Measurements from ENCODE around the gene STRADB. TPM values are rescaled to one million over a fixed set of nuclear protein-coding genes. Genes with fewer than 3 reads are reported as not detected.
"Not testable (repeated sequence)": the region's sequence is repeated elsewhere in the genome, so short reads cannot be mapped to it uniquely, and the experiment has no call there.

The STRADB gene
- total RNA-seq, 1 donor from 2014 or later, result 109 TPM

DNA sequence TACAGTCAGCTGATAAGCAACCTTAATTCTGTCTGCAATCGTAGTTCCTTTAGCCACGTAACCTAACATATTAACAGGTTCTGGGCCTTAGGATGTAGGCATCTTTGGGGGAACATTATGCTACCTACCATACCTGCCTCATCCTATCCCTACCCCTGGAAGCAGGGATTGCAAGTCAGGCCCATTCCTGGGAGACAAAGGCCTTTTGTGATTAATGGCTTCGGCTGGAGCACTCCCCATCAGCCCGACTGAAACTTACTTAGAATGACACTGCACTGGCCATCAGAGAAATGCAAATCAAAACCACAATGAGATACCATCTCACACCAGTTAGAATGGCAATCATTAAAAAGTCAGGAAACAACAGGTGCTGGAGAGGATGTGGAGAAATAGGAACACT is 32.2 kb downstream of the STRADB start:
- H3K4me1 ChIP-seq (ENCODE audit: control insufficient read depth in 3 of 3, insufficient read depth in 3 of 3, low read length in 3 of 3); H3K9ac ChIP-seq (ENCODE audit: low read depth in 1 of 3, low read length in 3 of 3); H3K27ac ChIP-seq (ENCODE audit: low read depth, low read length); H3K9me3 ChIP-seq (ENCODE audit: control insufficient read depth in 3 of 3, low read length in 3 of 3); H3K4me3 ChIP-seq (ENCODE audit: low read length in 3 of 3); H3K27me3 ChIP-seq (ENCODE audit: control insufficient read depth in 3 of 3, insufficient read depth in 3 of 3, low read length in 3 of 3): not testable (repeated sequence)
- peaks cover 0 to 22% (median 8%) of the 10 kb centered on the region in 3 donors for H3K36me3 ChIP-seq (ENCODE audit: control insufficient read depth in 3 of 3, insufficient read depth in 3 of 3, low read length in 3 of 3)

DNA sequence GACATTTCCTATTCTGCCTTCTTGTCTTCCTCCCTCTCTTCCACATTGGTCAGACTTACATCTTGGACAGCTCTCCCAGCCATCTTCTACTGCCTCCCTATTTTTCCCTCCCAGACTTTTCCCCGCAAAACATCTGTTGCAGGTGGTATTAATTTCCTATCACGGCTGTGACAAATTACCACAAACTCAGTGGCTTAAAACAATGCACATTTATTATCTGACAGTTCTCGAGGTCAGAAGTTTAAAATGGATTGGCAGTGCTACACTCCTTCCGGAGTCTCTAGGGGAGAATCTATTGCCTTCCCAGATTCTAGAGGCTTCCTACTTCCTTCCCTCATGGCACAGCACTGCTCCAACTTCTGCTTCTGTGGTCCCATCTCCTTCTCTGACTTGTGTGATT is 33.3 kb downstream of the STRADB start:
- Histone ChIP-seq H3K4me1 (ENCODE audit: control insufficient read depth in 3 of 3, insufficient read depth in 3 of 3, low read length in 3 of 3) (no peaks in the 10 kb centered on the region), H3K9ac (ENCODE audit: low read depth in 1 of 3, low read length in 3 of 3) (no peak overlapping the region), H3K27ac (ENCODE audit: low read depth, low read length) (no peak overlapping the region), H3K9me3 (ENCODE audit: control insufficient read depth in 3 of 3, low read length in 3 of 3) (no peaks in the 10 kb centered on the region), H3K4me3 (ENCODE audit: low read length in 3 of 3) (no peak overlapping the region), H3K27me3 (ENCODE audit: control insufficient read depth in 3 of 3, insufficient read depth in 3 of 3, low read length in 3 of 3) (no peaks in the 10 kb centered on the region), H3K36me3 (ENCODE audit: control insufficient read depth in 3 of 3, insufficient read depth in 3 of 3, low read length in 3 of 3) (peaks cover 0 to 18% (median 4%) of the 10 kb centered on the region in 3 donors)

- Histone ChIP-seq H3K27me3 (ENCODE audit: control insufficient read depth in 3 of 3, insufficient read depth in 3 of 3, low read length in 3 of 3) (no peaks in the 10 kb centered on the region), H3K9ac (ENCODE audit: low read depth in 1 of 3, low read length in 3 of 3) (no peak overlapping the region), H3K4me1 (ENCODE audit: control insufficient read depth in 3 of 3, insufficient read depth in 3 of 3, low read length in 3 of 3) (no peaks in the 10 kb centered on the region), H3K4me3 (ENCODE audit: low read length in 3 of 3) (no peak overlapping the region), H3K36me3 (ENCODE audit: control insufficient read depth in 3 of 3, insufficient read depth in 3 of 3, low read length in 3 of 3) (no peaks in the 10 kb centered on the region), H3K9me3 (ENCODE audit: control insufficient read depth in 3 of 3, low read length in 3 of 3) (no peaks in the 10 kb centered on the region), H3K27ac (ENCODE audit: low read depth, low read length) (no peak overlapping the region)
These were observed 38.8 kb downstream of the STRADB start for GRCh38 chr2:201490291-201490690.

DNA sequence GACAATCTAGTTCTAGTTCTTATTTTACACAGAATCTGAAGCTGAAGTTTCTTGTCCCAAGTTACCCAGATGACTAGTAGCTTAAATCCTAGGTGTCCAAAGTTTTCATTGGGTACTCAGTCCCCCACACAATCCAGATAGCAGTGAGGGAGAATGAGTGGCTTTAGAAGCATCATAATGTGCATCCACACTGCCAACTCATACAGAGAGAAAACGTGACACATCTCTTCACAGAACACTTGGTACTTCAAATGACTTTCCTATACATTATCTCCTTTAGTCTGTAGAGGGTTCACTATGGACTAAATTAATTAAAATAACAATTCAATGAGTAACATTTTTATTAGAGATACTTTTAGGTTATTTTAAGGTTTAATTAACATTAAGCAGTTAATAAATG is 45.2 kb downstream of the STRADB start:
- Histone ChIP-seq H3K27ac (ENCODE audit: low read depth, low read length) (no peak overlapping the region), H3K36me3 (ENCODE audit: control insufficient read depth in 3 of 3, insufficient read depth in 3 of 3, low read length in 3 of 3) (peaks cover 0 to 3% (median 0%) of the 10 kb centered on the region in 3 donors), H3K9ac (ENCODE audit: low read depth in 1 of 3, low read length in 3 of 3) (no peak overlapping the region), H3K4me1 (ENCODE audit: control insufficient read depth in 3 of 3, insufficient read depth in 3 of 3, low read length in 3 of 3) (no peaks in the 10 kb centered on the region), H3K4me3 (ENCODE audit: low read length in 3 of 3) (no peak overlapping the region), H3K9me3 (ENCODE audit: control insufficient read depth in 3 of 3, low read length in 3 of 3) (no peaks in the 10 kb centered on the region), H3K27me3 (ENCODE audit: control insufficient read depth in 3 of 3, insufficient read depth in 3 of 3, low read length in 3 of 3) (no peaks in the 10 kb centered on the region)

GRCh38 chr2:201500534-201500933 is 49.0 kb downstream of the STRADB start:
- no peak overlapping the region for H3K27ac ChIP-seq (ENCODE audit: low read depth, low read length)
- no peaks in the 10 kb centered on the region for H3K27me3 ChIP-seq (ENCODE audit: control insufficient read depth in 3 of 3, insufficient read depth in 3 of 3, low read length in 3 of 3)
- H3K9me3 ChIP-seq (ENCODE audit: control insufficient read depth in 3 of 3, low read length in 3 of 3), result peaks cover 0 to 2% (median 2%) of the 10 kb centered on the region in 3 donors
- no peak overlapping the region for H3K9ac ChIP-seq (ENCODE audit: low read depth in 1 of 3, low read length in 3 of 3)
- H3K36me3 ChIP-seq (ENCODE audit: control insufficient read depth in 3 of 3, insufficient read depth in 3 of 3, low read length in 3 of 3), result peaks cover 0 to 3% (median 3%) of the 10 kb centered on the region in 3 donors
- H3K4me1 ChIP-seq (ENCODE audit: control insufficient read depth in 3 of 3, insufficient read depth in 3 of 3, low read length in 3 of 3), result no peaks in the 10 kb centered on the region
- H3K4me3 ChIP-seq (ENCODE audit: low read length in 3 of 3), result no peak overlapping the region

GRCh38 chr2:201502713-201503112 is 51.2 kb downstream of the STRADB start:
- Histone ChIP-seq H3K27me3 (ENCODE audit: control insufficient read depth in 3 of 3, insufficient read depth in 3 of 3, low read length in 3 of 3) (no peaks in the 10 kb centered on the region), H3K4me3 (ENCODE audit: low read length in 3 of 3) (no peak overlapping the region), H3K36me3 (ENCODE audit: control insufficient read depth in 3 of 3, insufficient read depth in 3 of 3, low read length in 3 of 3) (peaks cover 0 to 3% (median 3%) of the 10 kb centered on the region in 3 donors), H3K4me1 (ENCODE audit: control insufficient read depth in 3 of 3, insufficient read depth in 3 of 3, low read length in 3 of 3) (no peaks in the 10 kb centered on the region), H3K9me3 (ENCODE audit: control insufficient read depth in 3 of 3, low read length in 3 of 3) (peaks cover 0 to 2% (median 2%) of the 10 kb centered on the region in 3 donors), H3K27ac (ENCODE audit: low read depth, low read length) (no peak overlapping the region), H3K9ac (ENCODE audit: low read depth in 1 of 3, low read length in 3 of 3) (no peak overlapping the region)

DNA sequence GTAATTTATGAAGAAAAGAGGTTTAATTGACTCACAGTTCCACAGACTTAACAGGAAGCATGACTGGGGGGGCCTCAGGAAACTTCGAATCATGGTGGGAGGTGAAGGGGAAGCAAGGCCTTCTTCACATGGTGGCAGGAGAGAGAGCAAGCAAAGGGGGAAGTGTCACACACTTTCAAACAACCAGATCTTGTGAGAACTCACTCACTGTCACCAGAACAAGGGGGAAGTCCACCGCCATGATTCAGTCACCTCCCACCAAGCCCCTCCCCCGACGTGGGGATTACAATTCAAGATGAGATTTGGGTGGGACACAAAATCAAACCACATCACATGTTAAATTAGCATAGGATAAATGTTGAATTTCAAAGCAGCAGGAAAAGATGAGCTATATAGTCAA is 56.2 kb downstream of the STRADB start:
- H3K9ac ChIP-seq (ENCODE audit: low read depth in 1 of 3, low read length in 3 of 3), result no peak overlapping the region
- H3K27ac ChIP-seq (ENCODE audit: low read depth, low read length), result no peak overlapping the region
- peaks cover 0 to 3% (median 0%) of the 10 kb centered on the region in 3 donors for H3K36me3 ChIP-seq (ENCODE audit: control insufficient read depth in 3 of 3, insufficient read depth in 3 of 3, low read length in 3 of 3)
- no peaks in the 10 kb centered on the region for H3K4me1 ChIP-seq (ENCODE audit: control insufficient read depth in 3 of 3, insufficient read depth in 3 of 3, low read length in 3 of 3)
- H3K4me3 ChIP-seq (ENCODE audit: low read length in 3 of 3), result no peak overlapping the region
- H3K27me3 ChIP-seq (ENCODE audit: control insufficient read depth in 3 of 3, insufficient read depth in 3 of 3, low read length in 3 of 3), result no peaks in the 10 kb centered on the region
- H3K9me3 ChIP-seq (ENCODE audit: control insufficient read depth in 3 of 3, low read length in 3 of 3), result peaks cover 0 to 2% (median 0%) of the 10 kb centered on the region in 3 donors

- no peaks in the 10 kb centered on the region for H3K36me3 ChIP-seq (ENCODE audit: control insufficient read depth in 3 of 3, insufficient read depth in 3 of 3, low read length in 3 of 3)
- H3K4me3 ChIP-seq (ENCODE audit: low read length in 3 of 3), result no peak overlapping the region
- H3K9me3 ChIP-seq (ENCODE audit: control insufficient read depth in 3 of 3, low read length in 3 of 3), result no peaks in the 10 kb centered on the region
- H3K27me3 ChIP-seq (ENCODE audit: control insufficient read depth in 3 of 3, insufficient read depth in 3 of 3, low read length in 3 of 3), result no peaks in the 10 kb centered on the region
- H3K9ac ChIP-seq (ENCODE audit: low read depth in 1 of 3, low read length in 3 of 3), result no peak overlapping the region
- H3K27ac ChIP-seq (ENCODE audit: low read depth, low read length), result no peak overlapping the region
- no peaks in the 10 kb centered on the region for H3K4me1 ChIP-seq (ENCODE audit: control insufficient read depth in 3 of 3, insufficient read depth in 3 of 3, low read length in 3 of 3)
These were observed 61.7 kb downstream of the STRADB start for GRCh38 chr2:201513271-201513670.

DNA sequence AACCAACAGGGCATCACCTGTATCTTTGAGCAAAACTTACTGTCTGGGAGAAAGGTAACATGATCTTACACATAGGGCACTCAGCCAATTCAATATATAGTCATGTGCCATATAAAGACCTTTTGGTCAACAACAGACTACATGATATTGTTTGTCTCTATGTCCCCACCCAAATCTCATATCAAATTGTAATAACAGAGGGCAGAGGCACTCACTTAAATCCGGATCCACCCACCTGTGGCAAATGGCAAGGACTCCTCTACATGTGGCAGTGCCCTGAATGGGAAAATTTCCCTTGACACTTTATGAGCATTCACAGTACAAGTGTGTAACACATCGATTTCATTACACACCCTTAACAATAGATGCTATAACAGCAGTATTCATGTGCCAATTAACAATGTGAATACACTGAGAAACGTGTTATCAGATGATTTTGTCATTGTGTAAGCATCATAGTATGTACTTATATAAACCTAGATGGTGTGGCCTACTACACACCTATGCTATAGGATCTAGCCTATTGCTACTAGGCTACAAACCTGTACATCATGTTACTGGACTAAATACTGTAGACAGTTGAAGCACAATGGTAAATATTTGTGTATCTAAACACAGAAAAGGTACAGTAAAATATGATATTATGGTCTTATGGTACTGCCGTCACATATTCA is 64.2 kb downstream of the STRADB start:
- Histone ChIP-seq H3K27me3 (ENCODE audit: control insufficient read depth in 3 of 3, insufficient read depth in 3 of 3, low read length in 3 of 3) (no peaks in the 10 kb centered on the region), H3K9me3 (ENCODE audit: control insufficient read depth in 3 of 3, low read length in 3 of 3) (peaks cover 0 to 2% (median 0%) of the 10 kb centered on the region in 3 donors), H3K4me3 (ENCODE audit: low read length in 3 of 3) (no peak overlapping the region), H3K9ac (ENCODE audit: low read depth in 1 of 3, low read length in 3 of 3) (no peak overlapping the region), H3K36me3 (ENCODE audit: control insufficient read depth in 3 of 3, insufficient read depth in 3 of 3, low read length in 3 of 3) (no peaks in the 10 kb centered on the region), H3K4me1 (ENCODE audit: control insufficient read depth in 3 of 3, insufficient read depth in 3 of 3, low read length in 3 of 3) (no peaks in the 10 kb centered on the region), H3K27ac (ENCODE audit: low read depth, low read length) (no peak overlapping the region)

- Histone ChIP-seq H3K27me3 (ENCODE audit: control insufficient read depth in 3 of 3, insufficient read depth in 3 of 3, low read length in 3 of 3) (no peaks in the 10 kb centered on the region), H3K9me3 (ENCODE audit: control insufficient read depth in 3 of 3, low read length in 3 of 3) (peaks cover 0 to 2% (median 0%) of the 10 kb centered on the region in 3 donors), H3K4me1 (ENCODE audit: control insufficient read depth in 3 of 3, insufficient read depth in 3 of 3, low read length in 3 of 3) (no peaks in the 10 kb centered on the region), H3K4me3 (ENCODE audit: low read length in 3 of 3) (no peak overlapping the region), H3K9ac (ENCODE audit: low read depth in 1 of 3, low read length in 3 of 3) (no peak overlapping the region), H3K36me3 (ENCODE audit: control insufficient read depth in 3 of 3, insufficient read depth in 3 of 3, low read length in 3 of 3) (no peaks in the 10 kb centered on the region), H3K27ac (ENCODE audit: low read depth, low read length) (no peak overlapping the region)
These were observed 65.6 kb downstream of the STRADB start for GRCh38 chr2:201517094-201517493.
